HEK293 (cell line): ENCODE measurements around the gene ACVRL1.

ENCODE experiments used
- CTCF ChIA-PET: fragments of 350-600 bp; formaldehyde crosslinking; extraction: SDS; loops from one replicate; lab custom pipeline; 2021; ENCODE audit warnings: antibody characterized with exemption; lab: Yijun Ruan, JAX
- POLR2A ChIA-PET: fragments of 300-600 bp; formaldehyde crosslinking; extraction: SDS; loops from one replicate; lab custom pipeline; 2020; ENCODE audit warnings: antibody characterized with exemption, inconsistent platforms; lab: Yijun Ruan, JAX
- H3K27ac ChIP-seq: fragments of 200-500 bp; sonication (Bioruptor generic); 2 replicates; pipeline ENCODE4 v1.5.1; 2014; ENCODE audit warnings: low read depth, low read length, control low read depth, inconsistent platforms; ENCODE audit errors: extremely low read depth
- H3K36me3 ChIP-seq, 2 experiments: fragments of 200-500 bp in 1 of 2; sonication (Bioruptor generic) in 1 of 2; 1 replicate in 1 of 2; 2 replicates in 1 of 2; pipeline ENCODE4 v1.5.1; 2014 to 2017; ENCODE audit warnings: inconsistent platforms in 2 of 2, low read length in 2 of 2; ENCODE audit not compliant: control insufficient read depth in 2 of 2, insufficient read depth in 1 of 2
- H3K4me1 ChIP-seq: fragments of 200-500 bp; sonication (Bioruptor generic); 2 replicates; pipeline ENCODE4 v1.5.1; 2014; ENCODE audit warnings: mild to moderate bottlenecking, low read length, inconsistent platforms; ENCODE audit not compliant: control insufficient read depth, insufficient read depth
- H3K4me3 ChIP-seq: 2 replicates; pipeline ENCODE4 v1.5.1; 2011; ENCODE audit warnings: low read depth, mild to moderate bottlenecking, control low read depth, low read length, moderate library complexity
- H3K9me3 ChIP-seq: fragments of 200-500 bp; sonication (Bioruptor generic); 2 replicates; pipeline ENCODE4 v1.5.1; 2014; ENCODE audit warnings: low read depth, low read length, inconsistent platforms; ENCODE audit not compliant: control insufficient read depth, insufficient read depth
- MZF1 ChIP-seq: fragments of 450-650 bp; formaldehyde crosslinking; IDR thresholded peaks from 2 replicates; pipeline ENCODE4 v1.5.1; 2017; ENCODE audit warnings: missing biosample characterization, missing genetic modification characterization, borderline replicate concordance
- OVOL3 ChIP-seq: fragments of 450-650 bp; formaldehyde crosslinking; IDR thresholded peaks from 2 replicates; pipeline ENCODE4 v1.5.1; 2016; ENCODE audit warnings: missing biosample characterization, missing genetic modification characterization
- PRDM2 ChIP-seq: fragments of 450-650 bp; formaldehyde crosslinking; IDR thresholded peaks from 2 replicates; pipeline ENCODE4 v1.5.1; 2016; ENCODE audit warnings: missing biosample characterization, missing genetic modification characterization, borderline replicate concordance
- TRIM28 ChIP-seq: IDR thresholded peaks from 2 replicates; pipeline ENCODE4 v1.6.1; 2011; ENCODE audit warnings: low read length, control low read depth, borderline replicate concordance
- ZBTB26 ChIP-seq: fragments of 450-650 bp; formaldehyde crosslinking; optimal IDR thresholded peaks from 2 replicates; pipeline ENCODE3; 2016; ENCODE audit warnings: missing biosample characterization, mild to moderate bottlenecking, missing genetic modification characterization
- ZBTB7A ChIP-seq: fragments of 450-650 bp; formaldehyde crosslinking; IDR thresholded peaks from 2 replicates; pipeline ENCODE4 v1.5.1; 2016; ENCODE audit warnings: low read depth, missing biosample characterization, missing genetic modification characterization
- ZNF146 ChIP-seq: fragments of 450-650 bp; formaldehyde crosslinking; IDR thresholded peaks from 2 replicates; pipeline ENCODE4 v1.5.1; 2016; ENCODE audit warnings: missing biosample characterization, missing genetic modification characterization
- ZNF354C ChIP-seq: fragments of 450-650 bp; formaldehyde crosslinking; IDR thresholded peaks from 2 replicates; pipeline ENCODE4 v1.5.1; 2016; ENCODE audit warnings: missing biosample characterization, missing genetic modification characterization, low read depth, borderline replicate concordance
- ZNF37A ChIP-seq: fragments of 450-650 bp; IDR thresholded peaks from 2 replicates; pipeline ENCODE4 v1.5.1; 2018; ENCODE audit warnings: missing biosample characterization, missing genetic modification characterization
- ZNF548 ChIP-seq: fragments of 450-650 bp; formaldehyde crosslinking; IDR thresholded peaks from 2 replicates; pipeline ENCODE4 v1.5.1; 2016; ENCODE audit warnings: missing biosample characterization, missing genetic modification characterization
- ZNF76 ChIP-seq: fragments of 450-650 bp; formaldehyde crosslinking; IDR thresholded peaks from 2 replicates; pipeline ENCODE4; 2016; ENCODE audit warnings: low read depth, missing biosample characterization, missing genetic modification characterization, borderline replicate concordance
- ZSCAN16 ChIP-seq: fragments of 450-650 bp; formaldehyde crosslinking; IDR thresholded peaks from 2 replicates; pipeline ENCODE4 v1.5.1; 2016; ENCODE audit warnings: missing biosample characterization, missing genetic modification characterization
- TF ChIP-seq, protein P1 (sequence below): fragments of 450-650 bp; formaldehyde crosslinking; IDR thresholded peaks from 2 replicates; pipeline ENCODE4 v1.5.1; 2016; ENCODE audit warnings: missing biosample characterization, missing genetic modification characterization

ACVRL1 gene

GRCh38 chr12:51910691-51911090, 3.4 kb downstream of the ACVRL1 start:
- no peak overlapping the region for H3K4me3 ChIP-seq
- no peak overlapping the region for H3K27ac ChIP-seq
- peaks cover 0 to 5% of the 10 kb centered on the region in 2 experiments; a peak in 1 of 3 replicates for H3K36me3 ChIP-seq
- H3K9me3 ChIP-seq: no peaks in the 10 kb centered on the region
- ChIA-PET CTCF (interaction anchor here (0.6 to 1.9 kb wide), 4 partner anchors 12 to 71 kb away, joined by 3 to 11 read pairs (median 4); no protein-coding TSS in a partner anchor), POLR2A (no interaction called here)
- TF ChIP-seq MZF1: no peak
- no peak for TF ChIP-seq ZSCAN16 (tag by site-specific recombination)
- no peak for TF ChIP-seq ZNF548 (tag by site-specific recombination)
- TF ChIP-seq OVOL3 (tag by site-specific recombination): no peak
- TF ChIP-seq ZBTB26 (tag by site-specific recombination): no peak
- no peak for TF ChIP-seq TRIM28
- no peak for TF ChIP-seq ZNF354C (tag by site-specific recombination)
- TF ChIP-seq, protein P1, sequence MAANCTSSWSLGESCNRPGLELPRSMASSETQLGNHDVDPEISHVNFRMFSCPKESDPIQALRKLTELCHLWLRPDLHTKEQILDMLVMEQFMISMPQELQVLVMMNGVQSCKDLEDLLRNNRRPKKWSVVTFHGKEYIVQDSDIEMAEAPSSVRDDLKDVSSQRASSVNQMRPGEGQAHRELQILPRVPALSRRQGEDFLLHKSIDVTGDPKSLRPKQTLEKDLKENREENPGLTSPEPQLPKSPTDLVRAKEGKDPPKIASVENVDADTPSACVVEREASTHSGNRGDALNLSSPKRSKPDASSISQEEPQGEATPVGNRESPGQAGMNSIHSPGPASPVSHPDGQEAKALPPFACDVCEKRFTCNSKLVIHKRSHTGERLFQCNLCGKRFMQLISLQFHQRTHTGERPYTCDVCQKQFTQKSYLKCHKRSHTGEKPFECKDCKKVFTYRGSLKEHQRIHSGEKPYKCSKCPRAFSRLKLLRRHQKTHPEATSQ: no peak
- no peak for TF ChIP-seq ZBTB7A (tag by site-specific recombination)
- H3K4me1 ChIP-seq: no peaks in the 10 kb centered on the region

GRCh38 chr12:51911307-51911706, 4.0 kb downstream of the ACVRL1 start:
- Histone ChIP-seq H3K36me3 (peaks cover 0 to 10% of the 10 kb centered on the region in 2 experiments; a peak in 1 of 3 replicates), H3K4me1 (no peaks in the 10 kb centered on the region)
- CTCF ChIA-PET: interaction anchor here (0.6 to 3.3 kb wide), 6 partner anchors 11 to 70 kb away, joined by 3 to 40 read pairs (median 4); partner anchors contain the start of gene ANKRD33
- TF ChIP-seq ZNF146 (tag by site-specific recombination) (no peak), ZNF76 (tag by site-specific recombination) (no peak), PRDM2 (tag by site-specific recombination) (no peak), ZNF37A (no peak)
- TF ChIP-seq, all 188 proteins: peak for 0
- POLR2A ChIA-PET: no interaction called here
- no peak overlapping the region for H3K27ac ChIP-seq
- H3K4me3 ChIP-seq: no peak overlapping the region
- H3K9me3 ChIP-seq: no peaks in the 10 kb centered on the region
